Naive B cell (primary cell): ENCODE measurements around the gene SH3RF1. TPM values are rescaled to one million over a fixed set of nuclear protein-coding genes. Genes with fewer than 3 reads are reported as not detected.

Source experiments
- ATAC-seq, 2 donors: fragments of 150-1000 bp; cut with Tn5 transposase; 2 replicates each; pipeline ENCODE4 v1.10.0; 2021; ENCODE audit warnings: low read depth in 2 of 2, mild to moderate bottlenecking in 2 of 2, moderate library complexity in 2 of 2
- DNase-seq: peaks from one replicate; pipeline ENCODE4 v3.0.0; 2022
- H3K27ac Mint-ChIP-seq, 6 donors: one replicate each; pipeline ENCODE4 v1.8.0; 2020 to 2022; ENCODE audit warnings: mild to moderate bottlenecking in 6 of 6, mixed read lengths in 6 of 6, moderate library complexity in 5 of 6, inconsistent platforms in 2 of 6
- H3K27me3 Mint-ChIP-seq, 3 donors: one replicate each; pipeline ENCODE4 v1.8.0; 2021 to 2022; ENCODE audit warnings: mixed read lengths in 3 of 3, mild to moderate bottlenecking in 1 of 3
- H3K36me3 Mint-ChIP-seq, 2 donors: one replicate each; pipeline ENCODE4 v1.8.0; 2020 to 2022; ENCODE audit warnings: mixed read lengths in 2 of 2, inconsistent platforms in 1 of 2, mild to moderate bottlenecking in 1 of 2
- H3K4me1 Mint-ChIP-seq, 3 donors: one replicate each; pipeline ENCODE4 v1.8.0; 2020 to 2022; ENCODE audit warnings: mixed read lengths in 3 of 3, inconsistent platforms in 1 of 3, mild to moderate bottlenecking in 1 of 3, moderate library complexity in 1 of 3
- H3K4me3 Mint-ChIP-seq, 8 donors: one replicate each; pipeline ENCODE4 v1.8.0; 2020 to 2022; ENCODE audit warnings: mild to moderate bottlenecking in 8 of 8, mixed read lengths in 8 of 8, moderate library complexity in 8 of 8, inconsistent platforms in 2 of 8
- H3K9me3 Mint-ChIP-seq, 7 donors: one replicate each; pipeline ENCODE4 v1.8.0; 2020 to 2022; ENCODE audit warnings: mixed read lengths in 7 of 7, mild to moderate bottlenecking in 5 of 7, inconsistent platforms in 2 of 7, moderate library complexity in 1 of 7
- polyA plus RNA-seq, 6 donors: library from polyadenylated mRNA; unstranded; fragments of 300-500 nt; fragmentation: Illumina TruSeq; gene quantifications; one replicate each; pipeline ENCODE4 v1.2.3, GENCODE V29; 2021; ENCODE audit warnings: low read depth in 6 of 6

The SH3RF1 gene
- polyA plus RNA-seq, 6 donors from 2014 or later: 0.57 to 1.7 (median 1.1) TPM; not detected in 1

DNA sequence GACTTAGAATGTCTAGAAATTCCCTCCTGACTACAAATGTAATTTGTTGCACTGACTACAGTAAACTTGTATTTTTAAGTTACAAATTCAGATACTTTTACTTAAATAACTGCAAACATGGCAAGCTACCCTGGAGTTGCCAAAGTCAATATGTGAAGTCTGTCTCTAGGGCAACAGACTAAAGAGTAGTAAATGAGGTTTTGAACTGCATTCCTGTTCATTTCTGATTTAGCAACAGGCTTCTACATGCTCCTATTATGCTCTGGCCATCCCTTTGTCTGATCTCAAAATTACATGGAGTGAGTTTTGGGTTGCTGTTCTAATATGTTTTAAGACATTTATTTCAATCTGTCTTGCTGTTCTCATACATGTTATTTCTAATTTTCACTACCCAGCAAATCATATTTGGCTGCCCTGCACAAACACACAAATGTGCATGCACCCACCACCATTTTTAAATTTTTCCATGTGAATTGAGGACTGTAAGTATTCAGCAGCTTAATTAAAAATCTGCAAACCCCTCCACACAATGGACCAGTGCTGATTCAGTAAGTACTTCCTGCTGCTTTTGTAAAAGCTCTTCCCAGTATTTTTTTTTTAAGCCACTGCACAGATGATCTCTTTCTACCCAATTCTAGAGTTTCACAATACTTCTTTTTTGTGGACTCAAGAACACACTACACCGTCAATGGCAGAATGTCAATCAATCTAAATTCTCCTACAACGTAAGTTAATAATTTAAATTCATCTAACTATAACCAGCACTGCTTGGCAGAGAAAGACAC is 26.7 kb downstream of the SH3RF1 start:
- no peak overlapping the region for H3K4me3 Mint-ChIP-seq
- H3K36me3 Mint-ChIP-seq: no peaks in the 10 kb centered on the region
- H3K9me3 Mint-ChIP-seq: peaks cover 0 to 5% (median 0%) of the 10 kb centered on the region in 7 donors
- no peaks in the 10 kb centered on the region for H3K4me1 Mint-ChIP-seq
- H3K27me3 Mint-ChIP-seq: no peaks in the 10 kb centered on the region
- DNase-seq (no peak), ATAC-seq (no peak)
- no peak overlapping the region for H3K27ac Mint-ChIP-seq

DNA sequence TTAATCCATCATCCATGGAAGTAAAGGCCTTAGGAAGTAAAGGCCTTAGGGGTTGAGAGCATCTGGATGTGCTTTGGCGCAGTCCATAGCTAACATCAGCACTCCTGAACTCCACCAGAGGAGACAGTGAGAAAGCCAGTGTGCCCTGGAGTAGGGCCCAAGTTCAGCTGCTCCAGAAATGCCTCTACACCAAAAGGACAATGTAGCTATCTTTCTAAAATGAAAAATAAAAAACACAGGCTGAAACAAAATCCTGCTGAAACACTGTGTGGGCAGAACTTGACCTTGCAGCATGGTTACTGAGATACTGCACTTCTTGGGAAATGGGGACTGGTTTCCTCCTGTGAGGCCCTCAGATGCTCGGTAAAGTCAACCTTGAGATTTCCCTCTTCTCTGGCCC is 29.3 kb downstream of the SH3RF1 start:
- no peak overlapping the region for H3K4me3 Mint-ChIP-seq
- no peaks in the 10 kb centered on the region for H3K4me1 Mint-ChIP-seq
- H3K27me3 Mint-ChIP-seq: no peaks in the 10 kb centered on the region
- no peak for ATAC-seq
- peaks cover 0 to 1% (median 0%) of the 10 kb centered on the region in 7 donors for H3K9me3 Mint-ChIP-seq
- H3K36me3 Mint-ChIP-seq: no peaks in the 10 kb centered on the region
- DNase-seq: no peak
- no peak overlapping the region for H3K27ac Mint-ChIP-seq

DNA sequence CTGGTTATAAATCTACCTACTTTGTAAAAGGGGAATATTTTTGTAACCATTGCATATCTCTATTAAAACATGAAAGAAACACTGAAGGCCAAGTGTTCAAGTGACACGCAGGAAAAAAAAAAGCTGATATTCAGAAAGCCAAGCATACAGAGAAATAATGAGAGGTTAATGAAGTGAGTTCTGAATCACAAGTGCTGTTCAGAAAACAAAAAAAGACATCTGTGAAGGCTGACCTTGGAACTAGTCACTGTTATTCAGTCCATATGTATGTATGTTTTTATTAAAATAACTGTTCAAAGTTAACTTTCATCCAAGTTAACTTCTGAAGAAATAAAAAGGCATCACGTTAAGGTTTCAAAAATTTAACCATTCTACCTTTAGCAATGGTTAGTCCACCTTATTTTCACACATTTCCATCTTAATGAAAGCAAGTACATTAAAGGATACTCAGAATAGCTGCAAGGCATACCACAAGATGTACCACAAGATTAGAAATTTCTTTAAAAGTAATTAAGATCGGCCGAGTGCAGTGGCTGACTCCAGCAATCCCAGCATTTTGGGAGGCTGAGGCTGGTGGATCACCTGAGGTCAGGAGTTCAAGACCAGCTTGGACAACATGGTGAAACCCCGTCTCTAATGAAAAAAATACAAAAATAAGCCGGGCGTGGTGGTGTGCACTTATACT is 31.4 kb downstream of the SH3RF1 start:
- no peaks in the 10 kb centered on the region for H3K36me3 Mint-ChIP-seq
- no peak overlapping the region for H3K27ac Mint-ChIP-seq
- H3K4me1 Mint-ChIP-seq: peaks cover 0 to 2% (median 0%) of the 10 kb centered on the region in 3 donors
- no peaks in the 10 kb centered on the region for H3K27me3 Mint-ChIP-seq
- no peak for DNase-seq
- no peak overlapping the region for H3K4me3 Mint-ChIP-seq
- no peak for ATAC-seq
- H3K9me3 Mint-ChIP-seq: peaks cover 0 to 1% (median 0%) of the 10 kb centered on the region in 7 donors

DNA sequence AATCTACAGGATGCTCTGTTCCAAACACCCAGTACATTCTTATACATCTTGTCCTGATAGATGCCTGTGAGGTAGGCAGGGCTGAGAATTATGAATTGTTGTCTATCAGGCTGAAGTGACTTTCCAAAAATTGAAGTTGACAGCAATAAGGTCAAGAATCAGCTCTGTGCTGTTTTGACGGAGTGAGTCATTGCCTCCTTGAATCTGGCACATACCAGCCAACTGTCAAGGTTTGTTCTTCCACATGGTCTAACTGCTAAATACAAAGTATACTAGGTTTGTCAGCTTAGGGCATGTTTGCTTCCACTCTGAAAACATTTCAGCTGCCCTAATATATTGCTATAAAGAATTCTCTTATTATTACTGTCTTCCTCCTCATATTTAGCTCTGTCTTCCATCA is 32.3 kb downstream of the SH3RF1 start:
- H3K27ac Mint-ChIP-seq: peak overlapping the region in 1 of 6 donors; percentile 39
- peaks cover 4 to 9% (median 6%) of the 10 kb centered on the region in 3 donors for H3K4me1 Mint-ChIP-seq
- DNase-seq (no peak), ATAC-seq (no peak)
- no peak overlapping the region for H3K4me3 Mint-ChIP-seq
- no peaks in the 10 kb centered on the region for H3K9me3 Mint-ChIP-seq
- H3K27me3 Mint-ChIP-seq: no peaks in the 10 kb centered on the region
- H3K36me3 Mint-ChIP-seq: no peaks in the 10 kb centered on the region

DNA sequence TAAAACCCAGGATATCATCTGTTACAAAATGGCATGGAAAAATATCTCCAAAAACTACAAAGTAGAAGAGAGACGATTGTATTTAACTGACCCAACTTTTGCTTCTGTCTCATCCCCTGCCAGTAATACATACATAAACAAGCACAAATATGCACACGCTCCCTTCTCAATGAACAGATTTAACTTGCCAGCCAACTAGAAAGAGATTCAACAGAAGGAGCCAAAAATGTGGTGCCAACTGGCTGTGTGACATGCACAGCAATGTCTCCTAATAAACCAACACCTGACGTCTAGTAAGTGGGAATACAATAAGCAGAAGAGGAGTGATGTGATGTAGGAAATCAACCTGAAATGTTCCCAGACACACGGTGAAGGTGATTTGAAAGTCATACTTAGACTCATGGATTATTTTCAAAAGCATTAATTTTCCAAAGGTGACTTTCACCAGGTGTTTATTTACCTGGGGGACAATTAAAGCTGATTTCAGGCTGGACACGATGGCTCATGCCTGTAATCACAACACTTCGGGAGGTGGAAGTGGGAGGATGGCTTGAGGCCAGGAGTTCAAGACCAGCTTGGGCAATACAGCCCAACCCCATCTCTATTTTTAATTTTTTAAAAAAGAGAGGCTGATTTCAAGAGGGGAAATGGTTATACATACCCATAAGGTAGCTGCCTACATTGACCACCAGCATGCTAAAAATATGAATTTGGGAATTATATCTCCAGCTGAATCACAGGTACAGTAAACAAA is 33.7 kb downstream of the SH3RF1 start:
- Mint-ChIP-seq H3K4me3 (no peak overlapping the region), H3K4me1 (peaks cover 4 to 9% (median 7%) of the 10 kb centered on the region in 3 donors)
- no peak for DNase-seq

DNA sequence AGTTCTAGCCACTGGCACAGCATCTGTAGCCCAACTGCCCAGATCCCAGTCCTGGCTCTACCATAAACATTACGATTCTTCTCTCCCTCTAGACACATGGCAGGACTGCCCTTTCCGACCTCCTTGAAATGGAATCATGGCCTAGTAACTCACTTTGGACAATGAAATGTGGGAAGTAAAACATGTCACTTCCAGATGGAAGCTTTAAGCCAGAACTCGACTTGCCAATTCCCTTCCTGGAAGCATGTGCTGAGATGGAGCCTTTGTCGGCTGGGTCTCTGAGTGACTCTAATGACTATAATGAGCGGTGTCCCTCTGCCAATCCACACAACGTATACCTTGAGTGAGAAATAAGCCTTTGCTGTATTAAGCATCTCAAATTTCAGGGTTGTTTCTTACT is 34.7 kb downstream of the SH3RF1 start:
- H3K36me3 Mint-ChIP-seq: no peaks in the 10 kb centered on the region
- no peaks in the 10 kb centered on the region for H3K9me3 Mint-ChIP-seq
- H3K4me1 Mint-ChIP-seq: peaks cover 4 to 9% (median 7%) of the 10 kb centered on the region in 3 donors

More for the DNA sequence above, 33.7 kb downstream of the SH3RF1 start:
- Mint-ChIP-seq H3K9me3 (no peaks in the 10 kb centered on the region), H3K27me3 (no peaks in the 10 kb centered on the region), H3K27ac (no peak overlapping the region), H3K36me3 (no peaks in the 10 kb centered on the region)
- ATAC-seq: no peak

DNA sequence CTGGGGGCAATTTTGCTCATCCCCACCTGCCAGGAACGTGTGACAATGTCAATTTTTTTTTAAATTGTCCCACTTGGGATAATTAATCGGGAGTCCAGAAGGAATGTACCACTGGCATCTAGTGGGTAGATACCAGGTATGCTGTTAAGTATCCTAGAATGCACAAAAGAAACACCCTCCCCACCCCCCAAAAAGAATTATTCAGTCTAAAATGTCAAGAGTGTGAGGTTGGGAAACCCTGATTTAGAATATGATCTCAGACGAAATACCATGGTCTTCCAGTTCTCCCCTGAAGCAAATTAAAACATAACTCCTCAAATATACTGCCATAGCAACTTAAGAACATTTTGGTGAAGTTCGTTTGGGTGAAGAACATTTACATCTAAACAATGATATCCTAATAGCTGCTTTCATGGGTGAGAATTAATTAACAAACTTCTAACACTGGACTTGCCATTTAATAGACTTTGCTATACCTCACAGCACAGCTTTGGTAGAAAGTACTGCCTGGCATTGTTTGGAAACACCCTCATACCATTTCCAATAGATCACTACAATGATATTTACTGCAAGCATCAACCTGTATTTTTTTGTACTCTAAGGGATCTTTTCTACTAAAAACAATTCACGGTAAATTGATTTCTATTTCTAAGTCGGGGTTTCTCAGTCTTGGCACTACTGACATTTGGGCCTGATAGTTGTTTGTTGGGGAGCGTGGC is 36.5 kb downstream of the SH3RF1 start:
- ATAC-seq: no peak
- Mint-ChIP-seq H3K4me3 (no peak overlapping the region), H3K4me1 (peaks cover 4 to 9% (median 7%) of the 10 kb centered on the region in 3 donors), H3K27ac (peak overlapping the region in 1 of 6 donors; percentile 21), H3K27me3 (no peaks in the 10 kb centered on the region), H3K36me3 (no peaks in the 10 kb centered on the region), H3K9me3 (no peaks in the 10 kb centered on the region)
- no peak for DNase-seq

More for the DNA sequence above, 34.7 kb downstream of the SH3RF1 start:
- ATAC-seq: no peak
- H3K4me3 Mint-ChIP-seq: no peak overlapping the region
- no peak for DNase-seq
- peak overlapping the region in 1 of 6 donors; percentile 62 for H3K27ac Mint-ChIP-seq
- H3K27me3 Mint-ChIP-seq: no peaks in the 10 kb centered on the region

DNA sequence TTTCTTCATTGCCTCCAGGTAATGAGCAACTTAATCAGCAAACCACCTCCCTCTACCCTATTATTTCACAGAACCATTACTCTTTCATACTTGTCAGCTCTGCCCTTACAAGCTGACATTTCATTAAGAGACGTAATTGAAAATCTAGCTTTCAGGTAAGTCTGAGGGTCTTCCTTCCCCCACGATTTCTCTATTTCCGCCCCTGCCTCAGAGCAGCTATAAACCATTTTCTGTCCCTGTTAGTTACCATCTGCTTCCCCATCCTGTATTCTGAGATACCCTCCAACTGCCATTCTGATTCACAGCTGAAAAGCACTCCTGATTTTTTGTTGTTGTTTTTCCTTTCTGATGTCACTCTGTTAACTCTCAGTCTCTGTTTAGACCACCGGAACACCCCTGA is 37.1 kb downstream of the SH3RF1 start:
- Mint-ChIP-seq H3K4me1 (peaks cover 4 to 9% (median 7%) of the 10 kb centered on the region in 3 donors), H3K36me3 (no peaks in the 10 kb centered on the region), H3K9me3 (no peaks in the 10 kb centered on the region), H3K27me3 (no peaks in the 10 kb centered on the region), H3K4me3 (peak overlapping the region in 1 of 8 donors; percentile 11), H3K27ac (peak overlapping the region in 1 of 6 donors; percentile 21)
- DNase-seq: no peak
- ATAC-seq: no peak

DNA sequence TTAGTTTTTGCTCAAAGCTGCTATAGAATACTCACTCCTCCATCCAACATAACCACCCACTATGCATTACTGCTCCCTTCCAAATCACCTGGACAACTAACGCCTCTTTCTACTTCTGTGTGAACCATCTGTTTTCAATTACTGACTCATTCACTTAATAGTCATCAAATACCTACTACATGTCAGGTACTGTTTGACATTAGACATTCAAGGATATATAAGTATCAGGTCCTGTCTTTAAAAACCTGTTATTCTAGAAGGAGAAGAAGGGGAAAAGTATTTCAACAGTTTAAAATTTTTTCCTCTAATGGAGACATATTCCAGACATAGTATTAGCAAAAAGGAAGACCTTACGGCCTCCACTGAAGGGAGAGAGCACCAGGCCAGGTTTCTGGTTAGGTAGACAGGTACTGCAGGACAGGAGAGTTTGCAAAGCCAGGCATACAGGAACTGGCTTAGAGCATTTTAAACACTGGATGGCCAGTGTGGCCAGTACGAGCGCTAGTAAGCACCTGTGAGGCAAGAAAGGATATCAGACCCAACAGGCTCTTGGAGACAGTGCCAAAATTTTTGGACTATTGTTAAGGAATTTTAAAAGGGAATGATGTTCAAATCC is 39.0 kb downstream of the SH3RF1 start:
- H3K4me3 Mint-ChIP-seq: no peak overlapping the region
- no peaks in the 10 kb centered on the region for H3K9me3 Mint-ChIP-seq
- ATAC-seq (no peak), DNase-seq (no peak)
- no peaks in the 10 kb centered on the region for H3K27me3 Mint-ChIP-seq
- no peaks in the 10 kb centered on the region for H3K36me3 Mint-ChIP-seq
- H3K27ac Mint-ChIP-seq: no peak overlapping the region
- peaks cover 4 to 9% (median 7%) of the 10 kb centered on the region in 3 donors for H3K4me1 Mint-ChIP-seq

DNA sequence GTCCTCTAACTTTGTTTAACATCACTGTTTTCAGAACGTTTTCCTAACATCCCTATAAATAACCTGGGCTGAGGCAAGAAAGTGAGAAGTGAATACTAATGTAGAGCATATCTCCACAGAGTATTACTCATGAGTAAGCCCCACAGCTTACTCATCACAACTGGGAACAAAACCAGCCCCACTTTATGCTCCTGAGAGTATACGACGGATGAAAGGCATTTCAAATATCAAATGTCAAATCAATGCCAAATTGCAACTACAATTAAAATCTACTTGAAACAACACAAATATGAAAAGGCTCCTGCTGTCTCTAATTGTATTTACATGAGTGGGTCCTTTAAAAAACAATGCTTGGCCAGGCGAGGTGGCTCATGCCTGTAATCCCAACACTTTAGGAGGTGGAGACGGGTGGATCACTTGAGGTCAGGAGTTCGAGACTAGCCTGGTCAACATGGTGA is 41.2 kb downstream of the SH3RF1 start:
- Mint-ChIP-seq H3K4me3 (no peak overlapping the region), H3K9me3 (no peaks in the 10 kb centered on the region), H3K4me1 (peaks cover 4 to 9% (median 7%) of the 10 kb centered on the region in 3 donors), H3K27ac (no peak overlapping the region), H3K27me3 (no peaks in the 10 kb centered on the region), H3K36me3 (no peaks in the 10 kb centered on the region)
- ATAC-seq: no peak
- DNase-seq: no peak

DNA sequence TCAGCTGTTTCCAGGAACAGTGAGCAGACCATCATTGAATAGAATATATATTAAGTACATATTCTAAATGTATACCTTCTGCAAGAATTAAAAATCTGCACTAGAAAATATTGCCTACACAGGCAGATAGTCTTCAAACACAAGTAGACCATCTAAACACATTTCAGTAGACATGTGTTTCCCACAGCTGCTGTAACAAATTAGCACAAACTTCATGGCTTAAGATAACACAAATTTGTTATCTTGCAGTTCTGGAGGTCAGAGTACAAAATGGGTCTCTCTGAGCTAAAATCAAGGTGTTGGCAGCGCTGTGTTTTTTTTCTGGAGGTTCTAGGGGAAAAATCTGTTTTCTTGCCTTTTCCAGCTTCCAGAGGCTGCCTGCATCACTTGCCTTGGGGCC is 42.7 kb downstream of the SH3RF1 start:
- DNase-seq (no peak), ATAC-seq (no peak)
- H3K9me3 Mint-ChIP-seq: no peaks in the 10 kb centered on the region
- H3K4me3 Mint-ChIP-seq: no peak overlapping the region
- no peak overlapping the region for H3K27ac Mint-ChIP-seq
- H3K27me3 Mint-ChIP-seq: no peaks in the 10 kb centered on the region
- no peaks in the 10 kb centered on the region for H3K36me3 Mint-ChIP-seq
- no peaks in the 10 kb centered on the region for H3K4me1 Mint-ChIP-seq

DNA sequence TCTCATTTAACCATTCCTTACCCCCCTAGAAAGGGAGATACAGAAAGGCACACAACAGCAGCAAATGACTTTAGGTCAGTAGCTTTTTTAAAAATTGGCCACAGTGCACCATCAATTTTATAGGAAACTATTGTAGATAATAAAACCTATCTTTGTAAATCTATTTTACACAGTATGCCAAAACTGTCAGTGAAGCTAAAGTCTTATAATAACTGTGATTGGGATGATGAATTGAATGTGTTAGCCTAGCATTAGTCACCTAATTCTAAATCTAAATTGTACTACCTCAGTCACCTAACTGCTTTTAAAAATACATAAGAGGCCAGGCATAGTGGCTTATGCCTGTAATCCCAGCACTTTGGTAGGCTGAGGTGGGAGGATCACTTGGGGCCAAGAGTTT is 44.2 kb downstream of the SH3RF1 start:
- Mint-ChIP-seq H3K4me3 (no peak overlapping the region), H3K36me3 (no peaks in the 10 kb centered on the region), H3K4me1 (no peaks in the 10 kb centered on the region), H3K27ac (no peak overlapping the region), H3K27me3 (no peaks in the 10 kb centered on the region), H3K9me3 (no peaks in the 10 kb centered on the region)
- ATAC-seq: no peak
- no peak for DNase-seq

DNA sequence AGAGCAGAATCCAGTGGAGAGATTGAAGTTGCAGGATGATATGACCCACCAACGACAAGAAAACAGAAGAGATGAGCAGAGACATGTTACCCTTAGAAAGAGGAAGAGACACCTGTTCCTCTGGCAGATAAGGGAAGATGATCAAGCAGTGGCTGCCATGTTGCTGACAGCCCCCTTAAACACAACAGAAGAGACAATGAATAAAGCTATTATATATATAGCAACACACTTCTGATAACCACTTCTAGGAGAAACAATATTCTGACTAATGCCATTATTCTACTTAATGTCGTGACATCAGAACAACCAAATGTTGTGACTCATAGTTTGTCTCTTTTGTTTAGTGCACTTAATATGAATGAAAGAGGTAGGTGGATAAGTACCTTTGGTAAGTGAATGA is 44.9 kb downstream of the SH3RF1 start:
- DNase-seq: no peak
- Mint-ChIP-seq H3K4me3 (no peak overlapping the region), H3K27ac (no peak overlapping the region), H3K4me1 (no peaks in the 10 kb centered on the region), H3K9me3 (no peaks in the 10 kb centered on the region), H3K27me3 (no peaks in the 10 kb centered on the region), H3K36me3 (no peaks in the 10 kb centered on the region)
- ATAC-seq: no peak
